HepG2 (cell line): Measurements from ENCODE around the gene ITM2B.

Experiments used
- ASH2L ChIP-seq: fragments of 300-600, 200-600 bp; sonication (generic); IDR thresholded peaks from 2 replicates; pipeline ENCODE4 v1.7.0; 2017; ENCODE audit warnings: low read depth, mild to moderate bottlenecking, moderate library complexity, mixed read lengths, low read length; ENCODE audit not compliant: insufficient read length
- CTCF ChIP-seq: sonication (generic); formaldehyde crosslinking; IDR thresholded peaks from 2 replicates; pipeline ENCODE4 v1.5.0; 2020; ENCODE audit warnings: mild to moderate bottlenecking, missing genetic modification reagents, moderate library complexity
- ELF1 ChIP-seq: sonication (generic); formaldehyde crosslinking; IDR thresholded peaks from 2 replicates; pipeline ENCODE4 v1.4.0; 2020; ENCODE audit warnings: missing genetic modification reagents
- EP300 ChIP-seq, 3 experiments: sonication (generic) in 1 of 3; formaldehyde crosslinking in 1 of 3; IDR thresholded peaks; 2 replicates each; pipeline versions ENCODE4 v1.5.1 to v1.6.1; 2011 to 2020; ENCODE audit warnings: low read depth in 2 of 3, low read length in 2 of 3, borderline replicate concordance in 1 of 3, improper control_type of control experiment in 1 of 3, mild to moderate bottlenecking in 1 of 3, missing genetic modification reagents in 1 of 3, moderate library complexity in 1 of 3
- NCOR1 ChIP-seq: fragments of 200-600 bp; sonication (generic); IDR thresholded peaks from 2 replicates; pipeline ENCODE4 v1.7.0; 2017; ENCODE audit warnings: antibody characterized with exemption, low read length, borderline replicate concordance
- PHF8 ChIP-seq: sonication (generic); formaldehyde crosslinking; IDR thresholded peaks from 2 replicates; pipeline ENCODE4 v1.5.0; 2020; ENCODE audit warnings: missing genetic modification reagents
- POLR2A ChIP-seq, 2 experiments: IDR thresholded peaks; 2 replicates each; pipeline ENCODE4 v1.6.1; 2011; ENCODE audit warnings: low read depth in 2 of 2, low read length in 2 of 2, mild to moderate bottlenecking in 1 of 2, moderate library complexity in 1 of 2; ENCODE audit not compliant: insufficient read depth in 1 of 2
- RNF2 ChIP-seq: fragments of 450-650 bp; conservative IDR thresholded peaks from 2 replicates; pipeline ENCODE4 v1.6.1; 2016; ENCODE audit warnings: low read depth
- RNF219 ChIP-seq: sonication (generic); formaldehyde crosslinking; IDR thresholded peaks from 2 replicates; pipeline ENCODE4 v1.5.0; 2020; ENCODE audit warnings: mild to moderate bottlenecking, missing genetic modification reagents
- TSC22D2 ChIP-seq: sonication (generic); formaldehyde crosslinking; IDR thresholded peaks from 2 replicates; pipeline ENCODE4 v1.5.1; 2020; ENCODE audit warnings: missing genetic modification reagents, mild to moderate bottlenecking, borderline replicate concordance
- ZNF720 ChIP-seq: sonication (generic); formaldehyde crosslinking; IDR thresholded peaks from 2 replicates; pipeline ENCODE4 v1.4.0; 2020; ENCODE audit warnings: missing genetic modification reagents

- TF ChIP-seq EP300 (IDR thresholded peaks at IDR 0.05; ENCODE audit: low read depth in 2 of 2, low read length in 2 of 2) (no peak), EP300 (CRISPR knock-in tag; IDR thresholded peaks at IDR 0.05; ENCODE audit: borderline replicate concordance) (no peak), TSC22D2 (CRISPR knock-in tag) (no peak), NCOR1 (no peak), POLR2A (IDR thresholded peaks at IDR 0.05; ENCODE audit: insufficient read depth in 1 of 2, low read depth in 2 of 2, low read length in 2 of 2) (no peak), ELF1 (CRISPR knock-in tag) (no peak), RNF2 (no peak), CTCF (CRISPR knock-in tag) (no peak), ASH2L (no peak), PHF8 (CRISPR knock-in tag) (no peak), RNF219 (CRISPR knock-in tag) (no peak), ZNF720 (no peak)
These were observed 44.9 kb upstream of the ITM2B start for GRCh38 chr13:48188131-48188530.
